KBM-7 (cell line): Measurements from ENCODE around the gene EXOC6.

Experiments
- DNase-seq: peaks from one replicate; pipeline ENCODE4 v3.0.0-alpha.2; 2015
- in situ Hi-C: fragments of 300-500 bp; cut with MboI; formaldehyde crosslinking; loops from 2 replicates; pipeline ENCODE4 v1.14.3; 2020; ENCODE audit warnings: low sequenced_read_pairs, low pct_unique_long_range_greater_than_20kb, mixed read lengths

EXOC6 gene

GRCh38 chr10:92990615-92991014 lies 142.3 kb downstream of the EXOC6 start:
- DNase-seq = peak; percentile 28
- in situ Hi-C loops = no loop called here

GRCh38 chr10:92991513-92991912 lies 143.2 kb downstream of the EXOC6 start:
- DNase-seq = no peak
- in situ Hi-C loops = no loop called here

DNA sequence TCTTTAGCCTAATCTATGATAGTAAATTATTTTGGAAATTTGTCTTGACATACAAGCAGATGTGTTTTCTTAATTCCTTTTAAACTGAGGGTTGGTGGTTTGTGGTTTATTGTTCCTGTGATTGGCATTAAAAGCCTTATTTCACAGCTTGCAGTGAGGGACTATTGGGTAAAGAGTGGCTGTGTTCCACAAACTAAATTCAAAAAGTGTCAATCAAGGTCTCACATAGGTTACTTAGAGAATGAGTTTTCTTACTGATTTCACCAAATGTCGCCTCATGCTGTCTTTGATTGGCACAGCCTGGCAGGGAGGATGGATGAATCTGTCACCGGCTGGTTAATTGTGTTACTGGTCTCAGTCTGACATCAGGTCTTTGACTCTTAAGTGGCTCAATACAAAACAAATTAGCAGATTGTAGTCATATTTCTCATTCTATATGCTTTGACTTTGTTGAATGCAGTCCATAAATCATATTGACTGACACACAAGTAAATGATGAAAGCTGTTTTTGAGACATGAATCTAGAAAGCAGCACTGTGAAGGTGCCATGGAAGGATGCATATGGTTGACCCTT lies 145.5 kb downstream of the EXOC6 start:
- DNase-seq = peak; percentile 69
- in situ Hi-C loops = no loop called here

- in situ Hi-C loops = no loop called here
- DNase-seq = no peak
These were observed 147.2 kb downstream of the EXOC6 start for GRCh38 chr10:92995509-92995908.

DNA sequence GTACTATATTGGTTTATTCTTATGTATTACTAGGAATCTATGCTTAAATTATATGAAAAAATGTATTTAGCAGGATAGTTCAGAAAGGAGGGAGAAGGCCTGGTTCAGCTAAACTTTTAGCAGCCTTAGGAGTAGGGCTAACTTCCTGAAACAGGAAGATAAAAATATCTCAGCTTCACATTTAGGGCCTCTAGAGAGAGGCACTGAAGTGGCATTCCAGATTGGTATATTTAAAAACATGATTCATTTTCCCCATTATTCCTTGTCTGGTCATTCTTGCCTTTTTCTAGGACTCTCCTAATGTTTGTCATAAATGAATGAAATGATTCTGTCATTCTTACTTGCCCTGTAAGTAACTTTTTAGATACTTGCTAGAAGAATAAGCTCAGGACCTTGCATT lies 149.3 kb downstream of the EXOC6 start:
- in situ Hi-C loops = no loop called here

GRCh38 chr10:92999191-92999590 lies 150.9 kb downstream of the EXOC6 start:
- DNase-seq = no peak
- in situ Hi-C loops = no loop called here

More for the DNA sequence above, 149.3 kb downstream of the EXOC6 start:
- no peak for DNase-seq

- peak; percentile 43 for DNase-seq
- in situ Hi-C loops = no loop called here
These were observed 158.2 kb downstream of the EXOC6 start for GRCh38 chr10:93006435-93007039.

DNA sequence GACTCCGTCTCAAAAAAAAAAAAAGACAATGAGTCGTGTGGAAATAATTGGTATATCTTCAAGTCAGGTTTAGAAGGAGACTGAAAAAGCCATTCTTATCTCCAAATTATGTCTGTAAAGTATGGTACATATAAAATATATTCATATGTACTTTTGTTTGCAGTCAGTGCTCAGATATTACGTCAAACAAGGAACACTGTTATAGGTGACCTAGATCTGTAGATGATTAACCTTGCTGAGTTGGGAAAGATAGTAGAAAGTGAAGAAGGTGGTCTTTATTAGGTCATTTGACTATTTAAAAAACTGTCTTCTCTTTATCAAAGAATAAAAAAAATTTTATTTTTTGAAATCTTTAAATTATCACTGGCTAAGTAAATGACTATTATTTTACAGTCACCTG lies 167.4 kb downstream of the EXOC6 start:
- DNase-seq = no peak
- in situ Hi-C loops = no loop called here

DNA sequence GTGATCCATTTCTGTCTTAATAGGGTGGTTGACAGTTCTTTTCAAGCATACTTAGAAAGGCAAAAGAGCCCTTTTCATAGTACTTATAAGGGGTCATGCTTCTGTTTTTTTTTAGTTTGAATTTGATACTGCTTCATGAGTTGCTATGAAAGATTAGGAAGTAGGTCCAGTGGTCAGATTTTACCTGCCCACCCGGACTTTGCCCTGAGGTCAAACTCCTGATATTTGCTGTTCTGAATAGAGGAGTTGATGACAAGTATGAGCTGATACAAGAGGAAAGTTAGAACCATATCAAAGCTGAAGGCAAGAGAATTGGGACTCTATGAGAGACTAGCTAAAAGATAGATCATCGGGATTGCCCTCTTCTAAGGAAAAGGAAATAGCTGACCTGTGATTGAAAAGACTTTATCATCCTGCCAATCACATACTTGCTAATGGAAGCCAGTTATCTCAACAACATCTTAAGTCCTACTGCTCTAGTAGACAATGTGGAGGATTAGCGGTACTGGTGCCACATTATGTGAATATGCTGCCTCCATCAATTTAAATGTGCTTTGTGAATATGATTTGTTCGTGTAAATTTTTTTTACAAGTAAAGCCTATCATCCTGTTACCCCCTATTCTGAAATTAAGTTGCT lies 174.8 kb downstream of the EXOC6 start:
- in situ Hi-C loops = no loop called here
- no peak for DNase-seq

DNA sequence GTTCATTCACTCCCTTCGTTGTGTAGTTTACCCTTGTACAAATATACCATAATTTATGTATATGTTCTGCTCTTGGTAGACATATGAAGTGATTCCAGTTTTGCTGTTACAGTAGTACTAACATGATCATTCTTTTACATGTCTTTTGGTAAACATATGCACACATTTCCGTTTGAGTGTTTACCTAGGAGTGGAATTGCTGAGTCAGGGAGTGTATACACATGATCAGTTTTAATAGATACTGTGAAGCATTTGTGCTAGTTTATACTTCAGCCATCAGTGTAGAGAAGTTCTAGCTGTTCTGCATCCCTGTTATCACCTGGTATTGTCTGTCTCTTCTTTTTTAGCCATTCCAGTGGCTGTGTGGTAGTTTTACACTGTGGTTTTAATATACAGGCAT lies 177.8 kb downstream of the EXOC6 start:
- DNase-seq = no peak
- in situ Hi-C loops = no loop called here

DNA sequence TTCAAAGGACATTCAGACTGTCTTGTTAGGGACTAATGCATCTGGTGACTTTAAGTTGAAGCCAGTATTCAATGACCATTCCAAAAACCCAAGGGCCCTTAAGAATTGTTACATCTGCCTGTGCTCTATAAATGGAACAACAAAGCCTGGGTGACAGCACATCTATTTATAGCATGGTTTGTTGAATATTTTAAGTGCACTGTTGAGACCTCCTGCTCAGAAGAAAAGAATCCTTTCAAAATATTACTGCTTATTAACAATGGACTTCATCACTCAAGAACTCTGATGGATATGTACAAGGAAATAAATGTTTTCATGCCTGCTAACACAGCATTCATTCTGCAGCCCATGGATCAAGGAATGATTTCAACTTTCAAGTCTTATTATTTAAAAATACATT lies 179.2 kb downstream of the EXOC6 start:
- no peak for DNase-seq
- in situ Hi-C loops = no loop called here

DNA sequence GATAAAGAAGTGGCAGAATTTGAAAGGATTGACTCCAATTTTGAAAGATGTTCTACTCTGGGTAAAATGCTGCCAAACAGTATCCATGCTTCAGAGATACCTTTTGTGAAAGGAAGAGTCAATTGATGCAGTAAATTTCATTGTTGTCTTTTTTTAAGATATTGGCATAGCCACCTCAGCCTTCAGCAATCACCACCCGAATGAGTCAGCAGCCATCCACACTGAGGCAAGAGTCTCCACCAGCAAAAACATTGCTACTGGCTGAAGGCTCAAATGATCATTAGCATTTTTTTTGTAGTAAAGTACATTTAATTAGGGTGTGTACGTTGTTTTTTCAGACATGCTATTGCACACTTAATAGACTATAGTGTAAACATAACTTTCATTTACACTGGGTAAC lies 180.6 kb downstream of the EXOC6 start:
- no peak for DNase-seq

DNA sequence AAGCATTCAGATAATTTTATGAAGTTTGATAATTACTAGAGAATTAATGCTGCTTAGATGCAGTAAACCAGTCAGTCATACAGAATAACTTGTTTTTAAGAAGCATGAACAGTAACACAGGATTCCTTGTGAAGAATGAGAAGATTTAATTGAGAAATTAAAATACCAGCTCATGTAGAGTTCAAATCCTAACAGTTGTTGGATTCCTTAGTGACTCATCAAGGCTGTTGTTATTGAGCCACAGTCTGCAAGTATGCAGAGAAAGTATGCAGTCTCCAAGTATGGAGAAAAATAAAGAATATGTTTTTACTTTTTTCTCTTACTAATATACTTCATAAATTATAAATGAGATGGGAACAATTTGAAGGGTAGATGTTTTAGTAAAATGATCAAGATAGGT lies 182.1 kb downstream of the EXOC6 start:
- DNase-seq = no peak
- in situ Hi-C loops = no loop called here

More for the DNA sequence above, 180.6 kb downstream of the EXOC6 start:
- in situ Hi-C loops = no loop called here

DNA sequence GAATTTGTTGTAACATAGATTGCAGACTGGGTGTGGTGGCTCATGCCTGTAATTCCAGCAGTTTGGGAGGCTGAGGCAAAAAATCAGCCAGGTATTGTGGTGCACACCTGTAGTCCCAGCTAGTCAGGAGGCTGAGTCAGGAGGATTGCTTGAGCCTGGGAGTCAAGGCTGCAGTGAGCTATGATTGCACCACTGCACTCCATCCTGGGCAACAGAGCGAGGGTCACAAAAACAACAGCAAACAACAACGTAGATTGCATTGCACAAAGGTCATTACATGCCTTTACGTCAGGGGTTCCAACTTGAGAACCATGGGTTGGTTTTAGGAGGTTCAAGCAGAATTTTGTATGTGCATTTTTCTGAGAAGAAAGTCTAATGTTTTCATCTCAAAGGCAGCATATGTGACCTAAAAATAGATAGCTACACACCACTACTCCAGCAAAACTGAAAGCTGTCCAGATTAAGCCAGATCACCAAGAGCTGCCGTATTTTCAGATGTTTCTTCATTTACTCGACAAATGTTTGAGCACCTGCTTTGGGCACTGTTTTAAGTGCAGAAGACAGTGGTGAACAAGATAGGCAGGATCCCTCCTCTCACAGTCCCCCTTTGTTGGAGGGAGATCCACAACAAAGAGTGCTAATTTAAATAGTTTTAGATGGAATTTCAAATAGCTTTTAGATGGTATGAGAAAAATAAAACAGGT lies 183.9 kb downstream of the EXOC6 start:
- in situ Hi-C loops = no loop called here
- DNase-seq = no peak

DNA sequence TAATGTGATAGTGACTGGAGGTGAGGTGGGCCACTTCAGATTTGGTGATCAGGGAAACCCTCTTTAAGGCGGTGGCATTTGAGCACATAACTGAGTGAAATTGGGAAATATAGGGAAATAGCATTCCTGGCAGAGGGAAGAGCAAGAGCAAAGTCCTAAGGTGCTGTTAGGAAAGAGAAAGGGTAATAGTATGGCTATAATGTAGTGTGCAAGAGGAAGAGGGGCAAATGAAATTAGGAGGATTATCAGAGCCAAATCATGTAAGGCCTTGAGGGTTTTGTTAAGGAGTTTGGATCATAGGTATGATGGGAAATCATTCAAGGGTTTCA lies 184.5 kb downstream of the EXOC6 start:
- in situ Hi-C loops = no loop called here

DNA sequence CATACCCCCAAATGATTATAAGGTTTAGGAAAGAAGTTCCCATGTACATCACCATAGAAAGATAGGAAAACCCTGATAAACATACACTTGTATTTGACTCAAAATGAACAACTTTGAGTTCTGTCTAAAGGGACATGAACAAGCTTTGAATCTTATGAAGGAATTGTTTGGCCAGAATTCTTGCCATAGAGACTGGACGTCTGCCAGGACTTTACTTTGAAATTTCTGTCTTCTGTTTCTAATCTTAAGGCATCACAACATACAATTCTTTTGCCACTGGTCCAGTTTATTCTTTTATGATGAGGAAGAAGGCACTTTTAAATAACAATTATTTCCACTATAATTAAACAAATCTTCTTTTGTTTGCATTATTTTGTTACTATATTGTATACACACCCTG lies 186.1 kb downstream of the EXOC6 start:
- no peak for DNase-seq
- in situ Hi-C loops = no loop called here

More for the DNA sequence above, 184.5 kb downstream of the EXOC6 start:
- DNase-seq = no peak

DNA sequence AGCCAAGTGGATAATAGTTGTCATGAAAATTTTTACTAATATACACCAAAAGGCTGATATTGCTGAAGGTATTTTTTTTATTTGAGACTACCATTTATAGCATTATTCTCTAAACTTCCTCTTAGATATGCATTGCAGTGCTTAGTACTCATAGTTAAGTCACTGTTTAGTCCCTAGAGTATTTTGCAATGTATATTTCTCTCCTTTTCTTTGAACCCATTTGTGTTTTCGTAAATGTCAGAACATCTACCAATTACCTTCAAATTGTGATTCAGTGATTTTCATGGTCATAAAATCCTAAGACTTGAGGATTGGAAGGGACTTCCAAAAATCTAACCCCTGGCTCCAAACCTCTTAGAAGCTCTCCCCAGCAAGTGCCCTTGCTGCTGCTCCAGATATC lies 190.8 kb downstream of the EXOC6 start:
- DNase-seq = no peak

DNA sequence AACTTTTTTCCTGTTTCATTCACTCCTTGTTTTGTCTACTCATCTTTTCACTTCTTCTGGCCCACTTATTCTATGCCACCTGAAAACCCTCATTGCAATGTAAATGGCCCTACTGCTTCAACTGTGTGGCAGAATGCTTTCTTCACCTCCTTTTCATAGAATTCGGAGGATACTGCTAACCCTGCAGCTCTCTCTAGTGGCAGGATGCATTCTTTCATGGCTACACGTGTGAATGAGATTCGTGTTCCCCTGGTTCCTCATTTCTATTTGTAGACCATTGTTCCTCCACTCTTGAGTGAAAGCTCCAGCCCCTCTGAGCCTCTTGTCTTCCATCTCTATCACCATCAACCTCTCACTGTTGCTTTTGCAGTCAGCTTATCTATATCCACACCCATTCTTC lies 191.4 kb downstream of the EXOC6 start:
- peak; percentile 88 for DNase-seq
- in situ Hi-C loops = no loop called here

More for the DNA sequence above, 190.8 kb downstream of the EXOC6 start:
- in situ Hi-C loops = no loop called here

DNA sequence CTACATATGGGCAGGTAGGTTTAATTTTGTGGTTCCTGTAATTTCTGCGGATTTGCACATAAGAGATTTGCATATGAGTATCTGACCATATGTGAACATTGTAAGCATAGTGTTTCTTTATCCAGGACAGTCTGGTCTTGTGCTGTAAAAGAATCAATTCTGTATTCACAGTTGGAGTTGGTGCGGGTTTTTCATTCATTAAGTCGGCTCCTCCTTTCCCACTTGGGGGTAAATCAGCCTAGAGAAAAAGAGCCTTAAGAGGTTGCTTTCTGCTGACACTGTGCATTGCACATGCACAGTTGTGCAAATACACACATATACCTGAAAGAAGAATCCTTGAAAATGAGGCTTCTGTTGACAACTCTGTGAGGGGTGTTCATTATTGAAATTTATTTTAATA lies 206.2 kb downstream of the EXOC6 start:
- in situ Hi-C loops = no loop called here
- DNase-seq = no peak

- in situ Hi-C loops = no loop called here
These were observed 209.8 kb downstream of the EXOC6 start for GRCh38 chr10:93058139-93058538.

More at GRCh38 chr10:93058139-93058538, 209.8 kb downstream of the EXOC6 start:
- DNase-seq = no peak
